DMS114 treated with DMSO at 0.1 percent for 48 hours (cell line): ENCODE data around the gene ACAP3.
"Not testable (repeated sequence)": the region's sequence is repeated elsewhere in the genome, so short reads cannot be mapped to it uniquely, and the experiment has no call there.

ENCODE experiments used
- DNase-seq: peaks from one replicate; lab custom pipeline; 2025; ENCODE audit not compliant: unreplicated experiment; lab: John Stamatoyannopoulos, UW

Gene ACAP3

DNA sequence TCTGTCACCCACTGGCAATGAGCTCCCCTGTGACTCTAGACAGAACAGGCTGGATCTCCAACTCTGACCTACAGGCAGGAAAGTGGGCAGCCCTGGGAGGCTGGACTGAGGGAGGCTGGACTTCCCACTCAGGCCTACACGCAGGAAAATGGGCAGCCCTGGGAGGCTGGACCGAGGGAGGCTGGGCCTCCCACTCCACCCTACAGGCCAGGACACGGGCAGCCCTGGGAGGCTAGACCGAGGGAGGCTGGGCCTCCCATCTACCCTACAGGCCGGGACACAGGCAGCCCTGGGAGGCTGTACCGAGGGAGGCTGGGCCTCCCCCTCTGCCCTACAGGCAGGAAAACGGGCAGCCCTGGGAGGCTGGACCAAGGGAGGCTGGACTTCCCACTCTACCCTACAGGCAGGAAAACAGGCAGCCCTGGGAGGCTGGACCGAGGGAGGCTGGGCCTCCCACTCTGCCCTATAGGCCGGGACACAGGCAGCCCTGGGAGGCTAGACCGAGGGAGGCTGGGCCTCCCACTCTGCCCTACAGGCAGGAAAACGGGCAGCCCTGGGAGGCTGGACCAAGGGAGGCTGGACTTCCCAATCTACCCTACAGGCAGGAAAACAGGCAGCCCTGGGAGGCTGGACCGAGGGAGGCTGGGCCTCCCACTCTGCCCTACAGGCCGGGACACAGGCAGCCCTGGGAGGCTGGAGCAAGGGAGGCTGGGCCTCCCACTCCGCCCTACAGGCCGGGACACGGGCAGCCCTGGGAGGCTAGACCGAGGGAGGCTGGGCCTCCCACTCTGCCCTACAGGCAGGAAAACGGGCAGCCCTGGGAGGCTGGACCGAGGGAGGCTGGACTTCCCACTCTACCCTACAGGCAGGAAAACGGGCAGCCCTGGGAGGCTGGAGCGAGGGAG, 59.5 kb downstream of the ACAP3 start:
- not testable (repeated sequence) for DNase-seq

DNA sequence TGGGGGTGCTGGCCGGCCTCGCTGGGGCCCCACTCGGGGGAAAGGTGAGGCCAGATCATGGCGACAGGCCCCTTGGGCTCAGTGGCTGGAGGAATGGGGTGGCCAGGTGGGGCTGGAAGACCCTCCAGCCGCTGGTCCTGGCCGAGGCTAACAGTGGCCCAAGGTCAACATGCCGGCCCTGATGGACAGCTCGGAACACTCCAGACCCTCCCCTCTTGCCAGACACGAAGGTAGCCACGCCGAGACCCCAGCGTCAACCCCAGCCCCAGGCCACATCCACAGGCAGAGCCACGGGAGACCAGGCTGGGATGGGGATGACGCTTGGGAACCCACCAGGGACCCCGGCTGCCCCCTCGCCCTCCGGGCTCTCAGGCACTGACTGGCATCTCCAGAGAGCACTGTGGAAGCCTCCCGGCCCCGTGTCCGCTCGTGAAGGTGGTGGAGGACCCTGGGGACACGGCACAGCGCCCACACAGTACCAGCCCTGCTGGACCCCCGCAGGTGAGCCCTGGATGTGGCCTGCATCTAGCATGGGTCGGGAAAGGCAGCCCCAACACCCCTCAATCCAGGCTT, 60.3 kb downstream of the ACAP3 start:
- DNase-seq, result no peak

GRCh38 chr1:1246577-1247340, 61.0 kb downstream of the ACAP3 start, which contains the start of gene C1QTNF12:
C1QTNF12 (minus strand) TSS chr1:1246722; CDS start chr1:1246690, 32 bp downstream.
- no peak for DNase-seq

GRCh38 chr1:1245817-1246576, 61.7 kb downstream of the ACAP3 start:
- DNase-seq, result no peak

DNA sequence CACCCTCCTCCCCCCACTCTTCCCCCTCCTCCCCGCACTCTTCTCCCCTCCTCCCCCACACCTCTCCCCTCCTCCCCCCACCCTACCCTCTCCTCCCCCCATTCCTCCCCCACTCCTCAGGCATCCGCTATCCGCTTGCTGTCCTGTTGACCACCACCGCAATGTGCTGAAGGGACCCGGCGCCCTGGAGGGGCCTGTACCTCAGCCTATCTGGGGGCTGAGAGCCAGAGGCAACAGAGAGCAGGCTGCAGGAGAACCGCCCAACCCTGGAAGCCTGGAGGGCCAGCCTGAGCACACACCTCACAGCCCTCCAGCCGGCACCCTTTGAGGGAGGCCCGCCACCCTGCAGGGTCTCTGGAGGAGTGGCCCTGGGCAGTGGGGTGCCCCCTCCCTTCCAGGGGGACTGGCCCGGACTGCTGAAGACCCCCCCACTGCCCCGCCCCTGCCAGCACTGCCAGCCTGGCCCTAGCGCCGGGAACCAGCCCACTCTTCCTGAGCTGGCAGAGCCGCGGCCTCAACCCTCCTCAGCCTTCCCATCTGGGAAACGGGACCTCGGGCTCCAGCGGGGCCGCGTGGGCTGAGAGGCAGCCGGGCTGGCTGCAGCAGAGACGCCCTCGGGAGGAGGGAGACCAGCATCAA, 62.4 kb downstream of the ACAP3 start:
- DNase-seq, result no peak

DNA sequence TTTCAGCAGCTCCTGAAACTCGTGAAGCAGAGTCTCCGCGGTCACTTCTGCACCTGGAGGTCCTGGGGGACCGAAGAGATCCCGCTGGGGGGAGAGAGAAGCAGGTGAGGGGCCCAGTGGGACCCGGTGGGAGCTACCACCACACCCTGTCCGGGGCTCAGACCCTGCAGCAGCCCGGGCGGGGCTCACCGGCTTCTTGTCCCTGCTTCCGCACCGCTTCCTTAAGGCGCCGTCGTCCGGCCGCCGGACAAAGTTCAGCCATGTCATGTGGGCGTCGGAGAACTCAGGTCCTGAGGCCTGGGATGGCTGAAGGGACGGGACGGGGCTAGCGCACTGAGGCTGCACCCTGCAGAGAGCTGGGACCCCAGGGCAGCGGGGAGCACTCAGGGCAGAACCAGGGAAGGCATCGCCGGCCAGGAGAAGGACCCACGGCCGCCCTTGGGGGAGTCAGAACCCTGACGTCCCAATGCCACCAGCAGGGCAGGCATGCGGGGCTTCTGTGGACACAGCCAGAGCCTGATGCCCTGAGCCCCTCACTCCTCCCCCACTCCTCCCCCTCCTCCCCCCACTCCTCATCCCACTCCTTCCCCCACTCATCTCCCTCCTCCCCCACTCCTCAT, 63.4 kb downstream of the ACAP3 start:
- no peak for DNase-seq

DNA sequence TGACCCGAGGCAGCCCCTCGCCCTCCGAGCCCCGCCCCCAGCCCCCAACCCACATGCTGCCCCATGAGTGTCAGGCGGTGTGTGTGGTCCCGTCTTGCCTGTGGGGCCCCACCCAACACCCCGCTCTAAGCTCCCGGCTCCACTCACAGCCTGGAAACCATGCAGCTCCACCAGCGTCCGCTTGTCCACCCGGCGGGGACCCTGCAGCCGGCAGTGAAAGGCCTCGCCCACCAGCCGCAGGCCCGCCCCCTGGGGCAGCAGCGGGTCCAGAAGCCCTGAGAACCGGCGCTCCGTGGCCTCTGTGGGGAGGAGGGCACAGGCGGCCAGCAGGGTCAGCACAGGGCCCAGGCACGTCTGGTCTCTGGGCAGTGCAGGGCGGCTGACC, 63.9 kb downstream of the ACAP3 start:
- DNase-seq, result no peak

GRCh38 chr1:1243266-1243660, 64.5 kb downstream of the ACAP3 start:
- DNase-seq, result no peak

GRCh38 chr1:1242461-1243265, 65.1 kb downstream of the ACAP3 start:
- DNase-seq, result no peak
